K562 (cell line): ENCODE results near the gene STK11. TPM values are rescaled to one million over a fixed set of nuclear protein-coding genes. Genes with fewer than 3 reads are reported as not detected.

Source experiments
- ATAC-seq: fragments of 200-7000 bp; cut with Tn5 transposase; 3 replicates; pipeline ENCODE4 v1.9.1; 2020; ENCODE audit warnings: moderate library complexity
- BruUV-seq: library from RNA; stranded (reverse); fragments of 400-500 nt; replicated peaks from 2 replicates; lab custom pipeline; 2021; lab: Mats Ljungman, UMichigan
- CTCF ChIA-PET: fragments of 300-600 bp; formaldehyde crosslinking; extraction: SDS; loops from one replicate; lab custom pipeline; 2021; ENCODE audit warnings: low intra/inter-chr PET ratio; lab: Yijun Ruan, JAX
- POLR2A ChIA-PET: fragments of 300-600, 350-650 bp; sonication (Branson Sonifier 250); formaldehyde crosslinking; extraction: SDS; loops from one replicate; lab custom pipeline; 2021; ENCODE audit warnings: antibody characterized with exemption, inconsistent platforms; lab: Yijun Ruan, JAX
- DNase-seq, 4 experiments: peaks; one replicate each; pipeline versions ENCODE4 v3.0.0 to v3.0.0-alpha.2; 2011 to 2018; ENCODE audit warnings: low spot score in 3 of 4, mixed read lengths in 3 of 4; ENCODE audit errors: extremely low read depth in 1 of 4
- FAIRE-seq: peaks from 2 replicates; lab custom pipeline; 2011; peaks lifted over from hg19 to GRCh38; lab: Jason Lieb, UNC
- H2AFZ ChIP-seq: 2 replicates; pipeline ENCODE4 v1.6.0; 2011; ENCODE audit warnings: low read depth, low read length, control low read depth, inconsistent platforms
- H3K27ac ChIP-seq: fragments of 200-600 bp; 3 replicates; pipeline ENCODE4 v1.8.0; 2011; ENCODE audit warnings: low read depth, mild to moderate bottlenecking, control low read depth, inconsistent platforms, low read length, moderate library complexity, mixed read lengths; ENCODE audit errors: extremely low read depth
- H3K27me3 ChIP-seq, 2 experiments: fragments of 300-600 bp in 1 of 2; 2 replicates in 1 of 2; 3 replicates in 1 of 2; pipeline versions ENCODE4 v1.6.0 to v1.8.0; 2011; ENCODE audit warnings: inconsistent platforms in 2 of 2, low read length in 2 of 2, mild to moderate bottlenecking in 1 of 2, mixed read lengths in 1 of 2, moderate library complexity in 1 of 2; ENCODE audit not compliant: control insufficient read depth in 2 of 2, insufficient read depth in 2 of 2
- H3K36me3 ChIP-seq: fragments of 300-600 bp; 3 replicates; pipeline ENCODE4 v1.8.0; 2011; ENCODE audit warnings: mild to moderate bottlenecking, low read length, inconsistent platforms; ENCODE audit not compliant: control insufficient read depth, insufficient read depth
- H3K4me1 ChIP-seq, 2 experiments: fragments of 200-600 bp in 1 of 2; replicated peaks in 1 of 2; 2 replicates in 1 of 2; 3 replicates in 1 of 2; pipeline versions ENCODE4 v1.5.1 to v1.8.0; 2011; ENCODE audit warnings: inconsistent platforms in 2 of 2, low read length in 2 of 2, mild to moderate bottlenecking in 1 of 2, mixed read lengths in 1 of 2, moderate library complexity in 1 of 2; ENCODE audit not compliant: control insufficient read depth in 2 of 2, insufficient read depth in 2 of 2
- H3K4me2 ChIP-seq: 2 replicates; pipeline ENCODE4 v1.6.1; 2011; ENCODE audit warnings: low read length, control low read depth, inconsistent platforms, mixed read lengths; ENCODE audit not compliant: insufficient read depth
- H3K4me3 ChIP-seq: fragments of 200-600 bp; sonication (generic), shearing (Covaris generic); 2 replicates; pipeline ENCODE4 v1.5.1; 2016; ENCODE audit warnings: control low read depth, inconsistent platforms
- H3K79me2 ChIP-seq: fragments of 200-600 bp; 3 replicates; pipeline ENCODE4 v1.8.0; 2011; ENCODE audit warnings: low read length, inconsistent platforms; ENCODE audit not compliant: control insufficient read depth, insufficient read depth
- H3K9ac ChIP-seq, 2 experiments: 2 replicates each; pipeline versions ENCODE4 v1.6.0 to v1.6.1; 2011; ENCODE audit warnings: low read depth in 2 of 2, low read length in 2 of 2, control low read depth in 1 of 2, inconsistent platforms in 1 of 2, mild to moderate bottlenecking in 1 of 2, mixed read lengths in 1 of 2; ENCODE audit not compliant: insufficient read depth in 1 of 2
- H3K9me1 ChIP-seq: one replicate; pipeline ENCODE4 v1.6.0; 2011; ENCODE audit warnings: inconsistent platforms, mild to moderate bottlenecking, low read length, moderate library complexity; ENCODE audit not compliant: control insufficient read depth, insufficient read depth
- H3K9me3 ChIP-seq: replicated peaks from 2 replicates; pipeline ENCODE4 v1.5.1; 2011; ENCODE audit warnings: low read depth, low read length, inconsistent platforms; ENCODE audit not compliant: control insufficient read depth, insufficient read depth
- H4K20me1 ChIP-seq: replicated peaks from 2 replicates; pipeline ENCODE4 v1.6.1; 2011; ENCODE audit warnings: low read length, inconsistent platforms, mixed read lengths; ENCODE audit not compliant: control insufficient read depth, insufficient read depth
- BRF1 ChIP-seq: IDR thresholded peaks from 3 replicates; pipeline ENCODE4 v1.6.1; 2011; ENCODE audit warnings: borderline replicate concordance, mild to moderate bottlenecking; ENCODE audit not compliant: insufficient read length; ENCODE audit errors: extremely low read depth
- DACH1 ChIP-seq: fragments of 450-650 bp; IDR thresholded peaks from 2 replicates; pipeline ENCODE4 v1.6.1; 2018; ENCODE audit not compliant: partially characterized antibody
- FOXJ3 ChIP-seq: sonication (generic); formaldehyde crosslinking; IDR thresholded peaks from 2 replicates; pipeline ENCODE4 v1.4.0; 2020; ENCODE audit warnings: mild to moderate bottlenecking, missing genetic modification reagents
- GTF2E2 ChIP-seq: fragments of 200-800 bp; sonication (Bioruptor generic); IDR thresholded peaks from 2 replicates; pipeline ENCODE4 v1.6.1; 2016; ENCODE audit warnings: missing genetic modification characterization, missing compliant biosample characterization
- KDM4B ChIP-seq, 2 experiments: fragments of 450-650 bp in 1 of 2; sonication (generic) in 1 of 2; IDR thresholded peaks; 2 replicates each; pipeline ENCODE4 v1.6.1; 2016 to 2017; ENCODE audit warnings: borderline replicate concordance in 2 of 2, antibody characterized with exemption in 1 of 2, low read depth in 1 of 2, mild to moderate bottlenecking in 1 of 2
- MCM2 ChIP-seq: fragments of 450-650 bp; IDR thresholded peaks from 2 replicates; pipeline ENCODE4 v1.6.1; 2017; ENCODE audit warnings: low read depth, mild to moderate bottlenecking
- NR3C1 ChIP-seq: sonication (generic); formaldehyde crosslinking; IDR thresholded peaks from 2 replicates; pipeline ENCODE4 v1.8.1; 2022; ENCODE audit warnings: missing genetic modification reagents
- RHOXF2B ChIP-seq: fragments of 250-450 bp; sonication (Bioruptor Pico); conservative IDR thresholded peaks from 2 replicates; pipeline ENCODE4 v1.5.1; 2021
- SP2 ChIP-seq: IDR thresholded peaks from 2 replicates; pipeline ENCODE4 v1.6.1; 2011; ENCODE audit warnings: mild to moderate bottlenecking, low read depth, low read length, moderate library complexity; ENCODE audit not compliant: poor library complexity, severe bottlenecking; ENCODE audit errors: extremely low read depth
- ZC3H4 ChIP-seq: sonication (generic); formaldehyde crosslinking; IDR thresholded peaks from 2 replicates; pipeline ENCODE4 v1.9.0; 2021; ENCODE audit warnings: missing genetic modification reagents, borderline replicate concordance
- WGBS: fragments of 100-300 bp; shearing (Covaris generic); methylation state at CpG from one replicate; pipeline ENCODE4 v1.1.6; 2016; ENCODE audit warnings: low coverage, mixed read lengths; ENCODE audit not compliant: insufficient coverage; ENCODE audit errors: missing lambda C conversion rate; 5-methylcytosine and 5-hydroxymethylcytosine counted together
- in situ Hi-C: fragments of 300-500 bp; cut with MboI; formaldehyde crosslinking; loops from 4 replicates; pipeline ENCODE4 v1.15.0; 2018; ENCODE audit warnings: inconsistent platforms, mixed read lengths
- intact Hi-C: fragments of 100-400 bp; cut with micrococcal nuclease; formaldehyde crosslinking; loops from 2 replicates; pipeline ENCODE4 v1.14.2; 2022
- polyA plus RNA-seq, 8 experiments: library from polyadenylated mRNA; depleted of rRNA in 4 of 8; stranded (reverse) in 5 of 8; unstranded in 3 of 8; fragments of >200 nt; fragmentation: Nextera tagmentation in 2 of 8; fragmentation: Illumina TruSeq in 1 of 8; extraction: Ambion mirVana in 2 of 8; extraction: Trizol in 1 of 8; gene quantifications; 2 replicates each; pipeline versions ENCODE4 v1.2.1 to v1.2.3, GENCODE V29; 2011 to 2014; ENCODE audit warnings: inconsistent platforms in 1 of 8, missing spikeins in 1 of 8
- total RNA-seq, 7 experiments: library from RNA; depleted of rRNA in 6 of 7; stranded (reverse); fragments of >200 nt in 6 of 7; fragmentation: Illumina TruSeq in 2 of 7; extraction: Trizol in 2 of 7; gene quantifications; 2 replicates each; pipeline versions ENCODE4 v1.2.1 to v1.2.3, GENCODE V29; 2011 to 2021; ENCODE audit warnings: low replicate concordance in 1 of 7
- TF ChIP-seq, protein P1 (sequence below), 2 experiments: fragments of 450-650 bp; formaldehyde crosslinking in 1 of 2; IDR thresholded peaks; 2 replicates each; pipeline versions ENCODE4 v1.4.0 to v1.6.1; 2014 to 2020; ENCODE audit warnings: mild to moderate bottlenecking in 2 of 2, borderline replicate concordance in 1 of 2, low read depth in 1 of 2

The STK11 gene
- total and polyA plus RNA-seq, 9 of the 15 experiments (the other 6 are each of a cell fraction or from before 2014, with no cell fraction given) = 0.15 to 96.5 (median 31.7) TPM

DNA sequence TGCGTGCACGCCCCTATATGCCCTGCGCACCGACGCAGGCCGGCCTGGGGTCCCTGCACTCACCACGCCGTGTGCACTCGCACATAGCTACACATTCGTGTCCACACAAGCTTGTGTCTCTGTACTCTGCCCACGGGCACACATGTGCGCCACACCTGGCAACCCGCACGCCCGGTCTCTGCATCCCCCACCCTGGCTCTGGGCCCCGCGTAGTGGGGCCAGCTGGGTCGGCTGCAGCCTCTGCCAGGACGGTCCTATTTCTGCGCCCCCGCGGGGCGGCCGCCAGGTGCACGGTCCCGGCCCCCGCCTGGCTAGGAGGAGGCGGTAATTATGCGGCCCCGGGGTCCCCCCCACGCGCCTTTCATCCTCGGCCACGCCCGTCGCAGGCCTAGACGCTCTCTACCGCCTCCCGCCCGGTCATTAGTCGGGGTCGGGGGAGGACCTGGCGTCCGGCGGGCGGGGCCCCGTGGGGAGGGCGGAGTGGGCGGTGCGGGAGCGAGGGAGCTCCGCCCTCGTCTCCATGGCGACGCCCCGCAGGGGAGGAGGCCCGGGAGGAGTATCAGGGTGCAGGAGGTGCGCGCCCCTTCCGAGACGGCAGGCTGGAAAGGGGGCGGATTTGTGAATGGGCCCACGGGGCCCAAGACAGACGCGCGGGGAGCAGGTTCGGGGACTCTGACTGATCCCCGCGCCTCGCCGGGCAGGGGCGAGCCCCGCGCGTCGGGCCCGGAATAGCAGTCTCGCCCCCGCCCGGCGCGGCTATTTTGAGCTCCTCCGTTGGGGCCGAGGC is 60.7 kb downstream of the STK11 start:
- ChIA-PET POLR2A (interaction anchor here (0.5 to 2.3 kb wide), 11 partner anchors 9 to 201 kb away, joined by 3 to 16 read pairs (median 4); partner anchors contain the start of gene FAM174C), CTCF (interaction anchor here (1.3 to 3.3 kb wide), 3 partner anchors 13 to 22 kb away, joined by 5 to 51 read pairs (median 11); partner anchors contain the start of gene MIDN)
- peak; percentile 75 for ATAC-seq
- H3K27me3 ChIP-seq = no peaks in the 10 kb centered on the region
- no peaks in the 10 kb centered on the region for H3K9me1 ChIP-seq
- FAIRE-seq = peak; percentile 71
- H3K27ac ChIP-seq = peak overlapping the region; percentile 69
- no peaks in the 10 kb centered on the region for H3K9me3 ChIP-seq
- DNase-seq = peak; percentile 87 to 97 (median 92)
- H3K79me2 ChIP-seq = peaks cover 32% of the 10 kb centered on the region
- 2% methylated on average over 53 of the region's 84 CpGs for WGBS
- H3K4me1 ChIP-seq = peaks cover 59 to 94% of the 10 kb centered on the region in 2 experiments
- H3K4me2 ChIP-seq = peak overlapping the region; percentile 83
- H3K9ac ChIP-seq = peak overlapping the region; percentile 48 to 92
- H4K20me1 ChIP-seq = peaks cover 16% of the 10 kb centered on the region
- H3K36me3 ChIP-seq = peaks cover 16% of the 10 kb centered on the region; the same call in 2 of the 3 replicates
- H3K4me3 ChIP-seq = peak overlapping the region; percentile 59
- BruUV-seq = no TSS peak
- peak overlapping the region; percentile 80 for H2AFZ ChIP-seq
- in situ Hi-C loops (no loop called here), intact Hi-C loops (loop anchor here (1.0 kb wide), 2 partner anchors 17 to 22 kb away; no protein-coding TSS in a partner anchor)
- no peak for TF ChIP-seq ZC3H4
- TF ChIP-seq SP2 = no peak
- no peak for TF ChIP-seq RHOXF2B (CRISPR knock-in tag)
- no peak for TF ChIP-seq GTF2E2 (tag)
- TF ChIP-seq DACH1 = peak; percentile 68
- TF ChIP-seq FOXJ3 (CRISPR knock-in tag) = no peak
- peak in 1 of 2 experiments; percentile 28; a peak in 1 of 4 replicates for TF ChIP-seq KDM4B (IDR thresholded peaks at IDR 0.05; ENCODE audit: borderline replicate concordance in 2 of 2, low read depth in 1 of 2)
- no peak for TF ChIP-seq BRF1
- TF ChIP-seq, protein P1, sequence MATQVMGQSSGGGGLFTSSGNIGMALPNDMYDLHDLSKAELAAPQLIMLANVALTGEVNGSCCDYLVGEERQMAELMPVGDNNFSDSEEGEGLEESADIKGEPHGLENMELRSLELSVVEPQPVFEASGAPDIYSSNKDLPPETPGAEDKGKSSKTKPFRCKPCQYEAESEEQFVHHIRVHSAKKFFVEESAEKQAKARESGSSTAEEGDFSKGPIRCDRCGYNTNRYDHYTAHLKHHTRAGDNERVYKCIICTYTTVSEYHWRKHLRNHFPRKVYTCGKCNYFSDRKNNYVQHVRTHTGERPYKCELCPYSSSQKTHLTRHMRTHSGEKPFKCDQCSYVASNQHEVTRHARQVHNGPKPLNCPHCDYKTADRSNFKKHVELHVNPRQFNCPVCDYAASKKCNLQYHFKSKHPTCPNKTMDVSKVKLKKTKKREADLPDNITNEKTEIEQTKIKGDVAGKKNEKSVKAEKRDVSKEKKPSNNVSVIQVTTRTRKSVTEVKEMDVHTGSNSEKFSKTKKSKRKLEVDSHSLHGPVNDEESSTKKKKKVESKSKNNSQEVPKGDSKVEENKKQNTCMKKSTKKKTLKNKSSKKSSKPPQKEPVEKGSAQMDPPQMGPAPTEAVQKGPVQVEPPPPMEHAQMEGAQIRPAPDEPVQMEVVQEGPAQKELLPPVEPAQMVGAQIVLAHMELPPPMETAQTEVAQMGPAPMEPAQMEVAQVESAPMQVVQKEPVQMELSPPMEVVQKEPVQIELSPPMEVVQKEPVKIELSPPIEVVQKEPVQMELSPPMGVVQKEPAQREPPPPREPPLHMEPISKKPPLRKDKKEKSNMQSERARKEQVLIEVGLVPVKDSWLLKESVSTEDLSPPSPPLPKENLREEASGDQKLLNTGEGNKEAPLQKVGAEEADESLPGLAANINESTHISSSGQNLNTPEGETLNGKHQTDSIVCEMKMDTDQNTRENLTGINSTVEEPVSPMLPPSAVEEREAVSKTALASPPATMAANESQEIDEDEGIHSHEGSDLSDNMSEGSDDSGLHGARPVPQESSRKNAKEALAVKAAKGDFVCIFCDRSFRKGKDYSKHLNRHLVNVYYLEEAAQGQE (IDR thresholded peaks at IDR 0.05; ENCODE audit: borderline replicate concordance) = no peak
- TF ChIP-seq, protein P1 (CRISPR knock-in tag; IDR thresholded peaks at IDR 0.05; ENCODE audit: low read depth) = no peak
- no peak for TF ChIP-seq NR3C1
- no peak for TF ChIP-seq MCM2
